Measurements from ENCODE around the gene THADA. TPM values are rescaled to one million over a fixed set of nuclear protein-coding genes. Genes with fewer than 3 reads are reported as not detected.

THADA gene
- total RNA-seq, 2 donors from 2014 or later: 14.5 to 16.1 TPM

- Histone ChIP-seq H3K9me3 (no peaks in the 10 kb centered on the region), H3K36me3 (no peaks in the 10 kb centered on the region), H3K4me1 (no peaks in the 10 kb centered on the region), H3K27me3 (no peaks in the 10 kb centered on the region), H3K27ac (no peak overlapping the region), H3K4me3 (no peak overlapping the region)
- no peak for TF ChIP-seq CTCF (IDR thresholded peaks at IDR 0.05)
- no peak for DNase-seq (ENCODE audit: low spot score)
Measured at GRCh38 chr2:43473767-43474166, 122.1 kb downstream of the THADA start.

- H3K9me3 ChIP-seq: no peaks in the 10 kb centered on the region
- DNase-seq (ENCODE audit: low spot score): no peak
- no peaks in the 10 kb centered on the region for H3K27me3 ChIP-seq
- no peak overlapping the region for H3K27ac ChIP-seq
- TF ChIP-seq CTCF (IDR thresholded peaks at IDR 0.05): no peak
- H3K4me3 ChIP-seq: no peak overlapping the region
- H3K4me1 ChIP-seq: no peaks in the 10 kb centered on the region
- H3K36me3 ChIP-seq: no peaks in the 10 kb centered on the region
Measured at GRCh38 chr2:43472527-43473194, 123.2 kb downstream of the THADA start.

DNA sequence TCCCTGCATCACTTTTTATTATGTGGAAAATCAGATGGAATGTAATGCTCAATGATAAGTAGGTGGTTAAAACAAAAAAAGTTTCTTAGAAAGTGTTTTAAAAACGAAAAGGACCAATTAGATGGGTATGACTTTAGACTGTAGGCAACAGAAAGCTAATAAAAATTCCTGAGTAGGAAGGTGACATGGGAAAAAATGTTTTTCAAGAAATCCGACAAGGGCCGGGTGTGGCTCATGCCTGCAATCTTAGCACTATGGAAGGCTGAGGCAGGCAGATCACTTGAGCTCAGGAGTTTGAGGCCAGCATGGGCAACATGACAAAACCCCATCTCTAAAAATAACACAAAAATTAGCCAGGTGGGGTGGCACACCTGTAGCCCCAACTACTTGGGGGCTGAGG, 126.1 kb downstream of the THADA start:
- no peak for TF ChIP-seq CTCF (IDR thresholded peaks at IDR 0.05)
- no peak overlapping the region for H3K4me3 ChIP-seq
- no peak overlapping the region for H3K27ac ChIP-seq
- no peaks in the 10 kb centered on the region for H3K9me3 ChIP-seq
- no peaks in the 10 kb centered on the region for H3K27me3 ChIP-seq
- H3K4me1 ChIP-seq: no peaks in the 10 kb centered on the region
- H3K36me3 ChIP-seq: no peaks in the 10 kb centered on the region
- no peak for DNase-seq (ENCODE audit: low spot score)

GRCh38 chr2:43469094-43469493, 126.7 kb downstream of the THADA start:
- no peaks in the 10 kb centered on the region for H3K36me3 ChIP-seq
- H3K4me1 ChIP-seq: no peaks in the 10 kb centered on the region
- no peak for TF ChIP-seq CTCF (IDR thresholded peaks at IDR 0.05)
- no peak overlapping the region for H3K27ac ChIP-seq
- no peak overlapping the region for H3K4me3 ChIP-seq
- no peak for DNase-seq (ENCODE audit: low spot score)
- H3K9me3 ChIP-seq: no peaks in the 10 kb centered on the region
- no peaks in the 10 kb centered on the region for H3K27me3 ChIP-seq

DNA sequence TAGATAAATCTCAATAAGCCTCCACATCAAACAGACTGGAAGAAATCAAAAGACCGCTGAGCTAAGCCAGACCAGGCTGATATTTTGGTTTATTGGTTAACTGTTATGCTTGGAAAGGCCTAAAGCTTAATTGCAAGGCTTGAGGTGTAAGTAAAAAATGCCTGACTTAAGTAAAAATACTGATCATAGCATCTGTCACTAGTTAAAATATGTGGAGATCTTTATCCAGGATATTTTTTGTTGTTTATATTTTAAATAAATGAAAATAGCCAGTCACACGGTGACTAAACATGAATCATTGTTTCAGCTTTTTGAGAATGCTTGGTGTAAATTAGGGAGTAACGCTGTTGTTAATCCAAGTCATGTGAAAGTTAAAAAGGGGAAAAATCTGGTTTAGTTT, 127.9 kb downstream of the THADA start:
- no peaks in the 10 kb centered on the region for H3K27me3 ChIP-seq
- H3K4me1 ChIP-seq: peaks cover 0 to 8% of the 10 kb centered on the region in 2 donors
- DNase-seq (ENCODE audit: low spot score): no peak
- TF ChIP-seq CTCF (IDR thresholded peaks at IDR 0.05): no peak
- no peaks in the 10 kb centered on the region for H3K36me3 ChIP-seq
- no peaks in the 10 kb centered on the region for H3K9me3 ChIP-seq
- H3K27ac ChIP-seq: peak overlapping the region in 1 of 2 donors; percentile 51
- H3K4me3 ChIP-seq: no peak overlapping the region

DNA sequence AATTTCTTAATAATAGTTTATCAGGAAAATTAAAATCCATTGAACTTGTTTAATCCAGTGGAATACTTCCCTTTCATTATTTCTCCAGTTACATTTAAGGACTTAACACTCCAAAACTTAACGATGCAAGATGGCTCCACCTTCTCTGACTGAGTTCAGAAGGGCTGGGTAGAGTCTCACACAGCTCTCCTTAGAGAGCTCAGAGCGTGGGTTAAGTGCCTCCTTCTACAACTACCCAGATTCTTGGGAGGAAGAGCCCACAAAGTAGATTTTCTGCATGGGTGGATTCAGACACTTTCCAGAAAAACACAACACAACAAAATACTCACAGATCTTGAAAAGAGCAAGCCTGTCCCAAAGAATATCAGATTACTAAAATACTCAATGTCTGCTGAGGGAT, 130.6 kb downstream of the THADA start:
- no peaks in the 10 kb centered on the region for H3K36me3 ChIP-seq
- H3K9me3 ChIP-seq: no peaks in the 10 kb centered on the region
- no peak overlapping the region for H3K4me3 ChIP-seq
- H3K27me3 ChIP-seq: no peaks in the 10 kb centered on the region
- peaks cover 0 to 18% of the 10 kb centered on the region in 2 donors for H3K4me1 ChIP-seq
- DNase-seq (ENCODE audit: low spot score): no peak
- H3K27ac ChIP-seq: peak overlapping the region; percentile 17 to 66
- TF ChIP-seq CTCF (IDR thresholded peaks at IDR 0.05): no peak

Data from right atrium auricular region (tissue), 2 donors.